Measurements from ENCODE around the gene ZNF385D. TPM values are rescaled to one million over a fixed set of nuclear protein-coding genes. Genes with fewer than 3 reads are reported as not detected.

Gene ZNF385D
- polyA plus RNA-seq, 1 of the 3 experiments (the other 2 are of a cell fraction) = 1.8 TPM

- 0 out of 2 replicates have a peak, but pooled peaks have one; percentile 14 for TF ChIP-seq RAD21 (IDR thresholded peaks at IDR 0.05; ENCODE audit: low read length)
- peak; percentile 69; the same call in 1 of the 2 replicates for TF ChIP-seq RCOR1 (IDR thresholded peaks at IDR 0.05; ENCODE audit: low read length)
These were observed 336.5 kb downstream of the ZNF385D start (continued) for GRCh38 chr3:21414506-21414905.

DNA sequence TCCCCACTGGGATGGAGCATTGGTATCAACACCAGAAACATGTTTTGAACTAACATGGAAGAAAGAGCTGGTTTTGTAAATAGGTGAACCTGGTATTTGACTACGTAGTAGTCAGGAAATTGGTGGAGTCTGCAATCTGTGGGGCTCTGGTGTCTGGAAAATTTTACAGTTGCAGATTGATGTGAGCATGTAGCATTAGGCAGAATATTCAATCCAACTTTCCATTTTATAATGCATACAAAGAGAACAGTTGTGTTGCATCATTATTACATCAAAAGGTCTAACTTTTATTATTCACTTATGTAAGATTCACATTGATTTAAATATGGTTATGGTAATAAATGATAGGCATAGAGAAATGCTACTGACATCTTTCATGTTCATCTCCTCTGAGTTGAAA is 340.0 kb downstream of the ZNF385D start:
- no peak overlapping the region for H3K4me3 ChIP-seq (ENCODE audit: low read depth in 2 of 2, low read length in 1 of 2)
- TF ChIP-seq CTCF (IDR thresholded peaks at IDR 0.05) = no peak
- H3K4me2 ChIP-seq = no peak overlapping the region
- no peaks in the 10 kb centered on the region for H3K36me3 ChIP-seq (replicated peaks in 1 of 2; ENCODE audit: control insufficient read depth in 1 of 2, insufficient read depth in 2 of 2, low read length in 1 of 2)
- H3K9me2 ChIP-seq = no peaks in the 10 kb centered on the region
- H2AFZ ChIP-seq (ENCODE audit: low read depth) = no peak overlapping the region
- H3K9ac ChIP-seq = no peak overlapping the region
- CTCF ChIA-PET = no interaction called here
- H3K9me3 ChIP-seq = no peaks in the 10 kb centered on the region
- POLR2A ChIA-PET = no interaction called here
- no peak overlapping the region for H3K27ac ChIP-seq (ENCODE audit: low read depth in 2 of 2, low read length in 1 of 2)
- no peaks in the 10 kb centered on the region for H4K20me1 ChIP-seq (ENCODE audit: insufficient read depth)
- no peaks in the 10 kb centered on the region for H3K27me3 ChIP-seq (ENCODE audit: insufficient read depth)
- H3K79me2 ChIP-seq (ENCODE audit: insufficient read depth) = no peaks in the 10 kb centered on the region
- no peaks in the 10 kb centered on the region for H3F3A ChIP-seq (replicated peaks; ENCODE audit: insufficient read depth)
- H3K4me1 ChIP-seq (ENCODE audit: control insufficient read depth in 1 of 2, insufficient read depth in 2 of 2, low read depth in 1 of 2, low read length in 1 of 2) = peaks cover 0 to 2% of the 10 kb centered on the region in 2 experiments; a peak in 2 of 4 replicates
- WGBS (ENCODE audit: low lambda C conversion rate) = 45% methylated on average over 1 of the region's 1 CpG
- no peak for DNase-seq

GRCh38 chr3:21409401-21409800 is 341.6 kb downstream of the ZNF385D start:
- Histone ChIP-seq H3K9me3 (no peaks in the 10 kb centered on the region), H3K9me2 (no peaks in the 10 kb centered on the region), H2AFZ (ENCODE audit: low read depth) (no peak overlapping the region), H3K27ac (ENCODE audit: low read depth in 2 of 2, low read length in 1 of 2) (no peak overlapping the region), H3K4me1 (ENCODE audit: control insufficient read depth in 1 of 2, insufficient read depth in 2 of 2, low read depth in 1 of 2, low read length in 1 of 2) (no peaks in the 10 kb centered on the region; a peak in 1 of 4 replicates), H3K9ac (no peak overlapping the region), H3K4me2 (no peak overlapping the region), H3K79me2 (ENCODE audit: insufficient read depth) (no peaks in the 10 kb centered on the region), H3K36me3 (replicated peaks in 1 of 2; ENCODE audit: control insufficient read depth in 1 of 2, insufficient read depth in 2 of 2, low read length in 1 of 2) (no peaks in the 10 kb centered on the region), H3F3A (replicated peaks; ENCODE audit: insufficient read depth) (no peaks in the 10 kb centered on the region), H3K27me3 (ENCODE audit: insufficient read depth) (no peaks in the 10 kb centered on the region), H3K4me3 (ENCODE audit: low read depth in 2 of 2, low read length in 1 of 2) (no peak overlapping the region), H4K20me1 (ENCODE audit: insufficient read depth) (no peaks in the 10 kb centered on the region)
- 33% methylated on average over 2 of the region's 2 CpGs for WGBS (ENCODE audit: low lambda C conversion rate)
- ChIA-PET POLR2A (no interaction called here), CTCF (no interaction called here)
- DNase-seq = no peak
- no peak for TF ChIP-seq NRF1 (IDR thresholded peaks at IDR 0.05; ENCODE audit: low read depth, low read length)
- TF ChIP-seq RCOR1 (IDR thresholded peaks at IDR 0.05; ENCODE audit: low read length) = no peak
- TF ChIP-seq CHD2 (IDR thresholded peaks at IDR 0.05; ENCODE audit: low read length, partially characterized antibody) = no peak
- TF ChIP-seq FOSL2 (IDR thresholded peaks at IDR 0.05; ENCODE audit: borderline replicate concordance, low read depth) = no peak
- TF ChIP-seq, protein P1, sequence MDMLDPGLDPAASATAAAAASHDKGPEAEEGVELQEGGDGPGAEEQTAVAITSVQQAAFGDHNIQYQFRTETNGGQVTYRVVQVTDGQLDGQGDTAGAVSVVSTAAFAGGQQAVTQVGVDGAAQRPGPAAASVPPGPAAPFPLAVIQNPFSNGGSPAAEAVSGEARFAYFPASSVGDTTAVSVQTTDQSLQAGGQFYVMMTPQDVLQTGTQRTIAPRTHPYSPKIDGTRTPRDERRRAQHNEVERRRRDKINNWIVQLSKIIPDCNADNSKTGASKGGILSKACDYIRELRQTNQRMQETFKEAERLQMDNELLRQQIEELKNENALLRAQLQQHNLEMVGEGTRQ (IDR thresholded peaks at IDR 0.05; ENCODE audit: borderline replicate concordance, low read depth, low read length) = no peak
- no peak for TF ChIP-seq MEF2A (IDR thresholded peaks at IDR 0.05; ENCODE audit: borderline replicate concordance, low read depth)
- no peak for TF ChIP-seq GABPA (IDR thresholded peaks at IDR 0.05; ENCODE audit: low read depth)
- no peak for TF ChIP-seq TEAD4 (IDR thresholded peaks at IDR 0.05; ENCODE audit: borderline replicate concordance, insufficient read depth)
- TF ChIP-seq, protein P2, sequence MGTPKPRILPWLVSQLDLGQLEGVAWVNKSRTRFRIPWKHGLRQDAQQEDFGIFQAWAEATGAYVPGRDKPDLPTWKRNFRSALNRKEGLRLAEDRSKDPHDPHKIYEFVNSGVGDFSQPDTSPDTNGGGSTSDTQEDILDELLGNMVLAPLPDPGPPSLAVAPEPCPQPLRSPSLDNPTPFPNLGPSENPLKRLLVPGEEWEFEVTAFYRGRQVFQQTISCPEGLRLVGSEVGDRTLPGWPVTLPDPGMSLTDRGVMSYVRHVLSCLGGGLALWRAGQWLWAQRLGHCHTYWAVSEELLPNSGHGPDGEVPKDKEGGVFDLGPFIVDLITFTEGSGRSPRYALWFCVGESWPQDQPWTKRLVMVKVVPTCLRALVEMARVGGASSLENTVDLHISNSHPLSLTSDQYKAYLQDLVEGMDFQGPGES (IDR thresholded peaks at IDR 0.05; ENCODE audit: low read depth, low read length) = no peak
- TF ChIP-seq, protein P3, sequence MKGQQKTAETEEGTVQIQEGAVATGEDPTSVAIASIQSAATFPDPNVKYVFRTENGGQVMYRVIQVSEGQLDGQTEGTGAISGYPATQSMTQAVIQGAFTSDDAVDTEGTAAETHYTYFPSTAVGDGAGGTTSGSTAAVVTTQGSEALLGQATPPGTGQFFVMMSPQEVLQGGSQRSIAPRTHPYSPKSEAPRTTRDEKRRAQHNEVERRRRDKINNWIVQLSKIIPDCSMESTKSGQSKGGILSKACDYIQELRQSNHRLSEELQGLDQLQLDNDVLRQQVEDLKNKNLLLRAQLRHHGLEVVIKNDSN (IDR thresholded peaks at IDR 0.05; ENCODE audit: borderline replicate concordance, low read depth) = no peak
- TF ChIP-seq EP300 (IDR thresholded peaks at IDR 0.05; ENCODE audit: borderline replicate concordance in 1 of 2, low read depth in 1 of 2, low read length in 1 of 2) = no peak
- TF ChIP-seq POLR2AphosphoS5 (IDR thresholded peaks at IDR 0.05; ENCODE audit: low read depth, low read length) = no peak
- TF ChIP-seq CTCF (IDR thresholded peaks at IDR 0.05) = no peak
- no peak for TF ChIP-seq PBX3 (IDR thresholded peaks at IDR 0.05)
- TF ChIP-seq ELF1 (IDR thresholded peaks at IDR 0.05) = no peak
- TF ChIP-seq RFX5 (IDR thresholded peaks at IDR 0.05; ENCODE audit: low read length) = no peak

Measured in SK-N-SH (cell line).